Measurements from ENCODE around the gene ADGRL1. TPM values are rescaled to one million over a fixed set of nuclear protein-coding genes. Genes with fewer than 3 reads are reported as not detected.

The ADGRL1 gene
- total RNA-seq, 1 donor from 2014 or later, result 32.2 TPM

- Mint-ChIP-seq H3K4me1 (ENCODE audit: low read depth) (peaks cover 45% of the 10 kb centered on the region), H3K36me3 (ENCODE audit: low read depth) (no peaks in the 10 kb centered on the region), H3K27me3 (ENCODE audit: low read depth) (no peaks in the 10 kb centered on the region), H3K27ac (ENCODE audit: unreplicated experiment) (peak overlapping the region; percentile 63), H3K9me3 (ENCODE audit: low read depth) (no peaks in the 10 kb centered on the region), H3K4me3 (ENCODE audit: unreplicated experiment) (peak overlapping the region; percentile 90)
- peak; percentile 89 for DNase-seq (ENCODE audit: low spot score)
- no peak for TF ChIP-seq CTCF (IDR thresholded peaks at IDR 0.05)
These were observed 88.9 kb downstream of the ADGRL1 start for GRCh38 chr19:14116918-14117578.

GRCh38 chr19:14116525-14116917 is 89.4 kb downstream of the ADGRL1 start:
- DNase-seq (ENCODE audit: low spot score), result no peak
- Mint-ChIP-seq H3K27me3 (ENCODE audit: low read depth) (no peaks in the 10 kb centered on the region), H3K27ac (ENCODE audit: unreplicated experiment) (peak overlapping the region; percentile 63), H3K4me3 (ENCODE audit: unreplicated experiment) (peak overlapping the region; percentile 90), H3K36me3 (ENCODE audit: low read depth) (no peaks in the 10 kb centered on the region), H3K9me3 (ENCODE audit: low read depth) (no peaks in the 10 kb centered on the region), H3K4me1 (ENCODE audit: low read depth) (peaks cover 45% of the 10 kb centered on the region)
- TF ChIP-seq CTCF (IDR thresholded peaks at IDR 0.05), result no peak

- Mint-ChIP-seq H3K27me3 (ENCODE audit: low read depth) (no peaks in the 10 kb centered on the region), H3K9me3 (ENCODE audit: low read depth) (no peaks in the 10 kb centered on the region), H3K4me3 (ENCODE audit: unreplicated experiment) (peak overlapping the region; percentile 38), H3K27ac (ENCODE audit: unreplicated experiment) (peak overlapping the region; percentile 45), H3K4me1 (ENCODE audit: low read depth) (peaks cover 45% of the 10 kb centered on the region), H3K36me3 (ENCODE audit: low read depth) (no peaks in the 10 kb centered on the region)
- TF ChIP-seq CTCF (IDR thresholded peaks at IDR 0.05), result no peak
- no peak for DNase-seq (ENCODE audit: low spot score)
These were observed 90.2 kb downstream of the ADGRL1 start for GRCh38 chr19:14115756-14116155.

- H3K27me3 Mint-ChIP-seq (ENCODE audit: low read depth), result no peaks in the 10 kb centered on the region
- no peaks in the 10 kb centered on the region for H3K9me3 Mint-ChIP-seq (ENCODE audit: low read depth)
- peak; percentile 68 for TF ChIP-seq CTCF (IDR thresholded peaks at IDR 0.05)
- peaks cover 45% of the 10 kb centered on the region for H3K4me1 Mint-ChIP-seq (ENCODE audit: low read depth)
- H3K27ac Mint-ChIP-seq (ENCODE audit: unreplicated experiment), result no peak overlapping the region
- H3K36me3 Mint-ChIP-seq (ENCODE audit: low read depth), result no peaks in the 10 kb centered on the region
- no peak for DNase-seq (ENCODE audit: low spot score)
- H3K4me3 Mint-ChIP-seq (ENCODE audit: unreplicated experiment), result no peak overlapping the region
These were observed 91.1 kb downstream of the ADGRL1 start for GRCh38 chr19:14114854-14115253.

- H3K27ac Mint-ChIP-seq (ENCODE audit: unreplicated experiment), result no peak overlapping the region
- no peaks in the 10 kb centered on the region for H3K27me3 Mint-ChIP-seq (ENCODE audit: low read depth)
- peaks cover 45% of the 10 kb centered on the region for H3K4me1 Mint-ChIP-seq (ENCODE audit: low read depth)
These were observed 91.5 kb downstream of the ADGRL1 start for GRCh38 chr19:14114439-14114838.

More at GRCh38 chr19:14114439-14114838, 91.5 kb downstream of the ADGRL1 start:
- no peak for TF ChIP-seq CTCF (IDR thresholded peaks at IDR 0.05)
- no peak for DNase-seq (ENCODE audit: low spot score)
- Mint-ChIP-seq H3K9me3 (ENCODE audit: low read depth) (no peaks in the 10 kb centered on the region), H3K36me3 (ENCODE audit: low read depth) (no peaks in the 10 kb centered on the region), H3K4me3 (ENCODE audit: unreplicated experiment) (no peak overlapping the region)

Data from chondrocyte (in vitro differentiated cells).